HepG2 (cell line): Measurements from ENCODE around the gene BABAM1. TPM values are rescaled to one million over a fixed set of nuclear protein-coding genes. Genes with fewer than 3 reads are reported as not detected.

Experiments
- ADNP ChIP-seq: sonication (generic); formaldehyde crosslinking; IDR thresholded peaks from 2 replicates; pipeline ENCODE4 v1.4.0; 2020; ENCODE audit warnings: missing genetic modification reagents
- HDAC2 ChIP-seq: sonication (generic); formaldehyde crosslinking; IDR thresholded peaks from 2 replicates; pipeline ENCODE4 v1.4.0; 2020; ENCODE audit warnings: missing genetic modification reagents
- HNRNPUL1 ChIP-seq: fragments of 200-400 bp; formaldehyde crosslinking; IDR thresholded peaks from 2 replicates; pipeline ENCODE4 v1.6.1; 2017; ENCODE audit warnings: low read depth, mild to moderate bottlenecking, low read length, moderate library complexity
- KAT7 ChIP-seq: IDR thresholded peaks from 2 replicates; pipeline ENCODE4 v1.6.1; 2018; ENCODE audit warnings: borderline replicate concordance, missing compliant biosample characterization
- LCORL ChIP-seq, 2 experiments: fragments of 450-650 bp in 1 of 2; sonication (generic) in 1 of 2; formaldehyde crosslinking in 1 of 2; IDR thresholded peaks; 2 replicates each; pipeline versions ENCODE4 v1.5.0 to v1.6.1; 2017 to 2020; ENCODE audit warnings: antibody characterized with exemption in 1 of 2, missing genetic modification reagents in 1 of 2
- MAFK ChIP-seq, 2 experiments: IDR thresholded peaks in 1 of 2; conservative IDR thresholded peaks in 1 of 2; 2 replicates each; pipeline ENCODE4 v1.6.1; 2011; ENCODE audit warnings: improper control_type of control experiment in 2 of 2, low read length in 2 of 2
- PRMT3 ChIP-seq: sonication (generic); formaldehyde crosslinking; IDR thresholded peaks from 2 replicates; pipeline ENCODE4 v1.8.1; 2022; ENCODE audit warnings: low read depth, mild to moderate bottlenecking, moderate library complexity, missing genetic modification reagents, borderline replicate concordance
- SOX13 ChIP-seq, 3 experiments: fragments of 450-650 bp in 1 of 3; sonication (generic) in 1 of 3; formaldehyde crosslinking in 1 of 3; IDR thresholded peaks in 2 of 3; conservative IDR thresholded peaks in 1 of 3; 2 replicates each; pipeline versions ENCODE4 v1.5.0 to v1.6.1; 2016 to 2020; ENCODE audit warnings: antibody characterized with exemption in 1 of 3, mild to moderate bottlenecking in 1 of 3, missing compliant biosample characterization in 1 of 3, missing genetic modification reagents in 1 of 3, moderate library complexity in 1 of 3
- SP5 ChIP-seq: IDR thresholded peaks from 2 replicates; pipeline ENCODE4 v1.6.1; 2016; ENCODE audit warnings: low read depth, borderline replicate concordance
- SRY ChIP-seq: sonication (generic); formaldehyde crosslinking; IDR thresholded peaks from 2 replicates; pipeline ENCODE4 v1.8.0; 2022; ENCODE audit warnings: mild to moderate bottlenecking, missing genetic modification reagents
- TBL1XR1 ChIP-seq: fragments of 150-350 bp; IDR thresholded peaks from 2 replicates; pipeline ENCODE4 v1.6.1; 2014; ENCODE audit warnings: borderline replicate concordance, low read length; ENCODE audit not compliant: partially characterized antibody
- TOE1 ChIP-seq: sonication (generic); formaldehyde crosslinking; IDR thresholded peaks from 2 replicates; pipeline ENCODE4 v1.4.0; 2020; ENCODE audit warnings: mild to moderate bottlenecking, missing genetic modification reagents
- YY1 ChIP-seq: IDR thresholded peaks from 2 replicates; pipeline ENCODE4 v1.6.1; 2011; ENCODE audit warnings: low read length, low read depth, moderate library complexity, mild to moderate bottlenecking; ENCODE audit not compliant: insufficient read depth, insufficient replicate concordance
- ZBTB1 ChIP-seq: sonication (generic); formaldehyde crosslinking; IDR thresholded peaks from 2 replicates; pipeline ENCODE4 v1.4.0; 2020; ENCODE audit warnings: missing genetic modification reagents, borderline replicate concordance
- ZBTB8A ChIP-seq: sonication (generic); formaldehyde crosslinking; IDR thresholded peaks from 2 replicates; pipeline ENCODE4 v1.4.0; 2020; ENCODE audit warnings: mild to moderate bottlenecking, low read depth, missing genetic modification reagents, borderline replicate concordance
- ZC3H13 ChIP-seq: sonication (generic); formaldehyde crosslinking; IDR thresholded peaks from 2 replicates; pipeline ENCODE4 v1.8.1; 2023; ENCODE audit warnings: mild to moderate bottlenecking, missing genetic modification reagents, moderate library complexity
- ZMAT3 ChIP-seq: sonication (generic); formaldehyde crosslinking; conservative IDR thresholded peaks from 2 replicates; pipeline ENCODE4 v1.7.0; 2021; ENCODE audit warnings: missing genetic modification reagents
- ZNF10 ChIP-seq: sonication (generic); formaldehyde crosslinking; IDR thresholded peaks from 2 replicates; pipeline ENCODE4 v1.4.0; 2020; ENCODE audit warnings: mild to moderate bottlenecking, low read depth, missing genetic modification reagents, borderline replicate concordance
- ZNF101 ChIP-seq: sonication (generic); formaldehyde crosslinking; IDR thresholded peaks from 2 replicates; pipeline ENCODE4 v1.4.0; 2020; ENCODE audit warnings: mild to moderate bottlenecking, low read depth, missing genetic modification reagents, borderline replicate concordance
- ZNF225 ChIP-seq: sonication (generic); formaldehyde crosslinking; IDR thresholded peaks from 2 replicates; pipeline ENCODE4 v1.4.0; 2020; ENCODE audit warnings: mild to moderate bottlenecking, missing genetic modification reagents
- ZNF430 ChIP-seq: sonication (generic); formaldehyde crosslinking; IDR thresholded peaks from 2 replicates; pipeline ENCODE4 v1.9.0; 2021; ENCODE audit warnings: mild to moderate bottlenecking, missing genetic modification reagents
- ZNF703 ChIP-seq: sonication (generic); formaldehyde crosslinking; IDR thresholded peaks from 2 replicates; pipeline ENCODE4 v1.5.1; 2020; ENCODE audit warnings: missing genetic modification reagents, mild to moderate bottlenecking, moderate library complexity, borderline replicate concordance
- polyA plus RNA-seq, 8 experiments: library from polyadenylated mRNA; depleted of rRNA in 3 of 8; stranded (reverse) in 7 of 8; unstranded in 1 of 8; fragments of >200 nt; fragmentation: Illumina TruSeq in 4 of 8; extraction: Trizol in 4 of 8; gene quantifications; 2 replicates each; pipeline versions ENCODE4 v1.2.1 to v1.2.3, GENCODE V29; 2011 to 2016; ENCODE audit warnings: low read depth in 4 of 8, missing spikeins in 1 of 8, mixed read lengths in 1 of 8; ENCODE audit not compliant: insufficient read depth in 1 of 8
- total RNA-seq, 5 experiments: library from RNA; depleted of rRNA; stranded (reverse); fragments of >200 nt; fragmentation: Illumina TruSeq; extraction: Trizol; gene quantifications; 2 replicates each; pipeline ENCODE4 v1.2.3, GENCODE V29; 2016; ENCODE audit warnings: low read depth in 1 of 5
- TF ChIP-seq, protein P1 (sequence below): IDR thresholded peaks from 2 replicates; pipeline ENCODE4 v1.6.1; 2016; ENCODE audit warnings: low read depth, borderline replicate concordance
- TF ChIP-seq, protein P2 (sequence below): sonication (generic); formaldehyde crosslinking; IDR thresholded peaks from 2 replicates; pipeline ENCODE4 v1.5.0; 2020; ENCODE audit warnings: missing genetic modification reagents
- TF ChIP-seq, protein P3 (sequence below): sonication (generic); formaldehyde crosslinking; IDR thresholded peaks from 2 replicates; pipeline ENCODE4 v1.4.0; 2020; ENCODE audit warnings: missing genetic modification reagents, borderline replicate concordance

The BABAM1 gene
- total and polyA plus RNA-seq, 2 of the 13 experiments (the other 11 are each of a cell fraction or from before 2014, with no cell fraction given) = 70.0 to 82.0 TPM

DNA sequence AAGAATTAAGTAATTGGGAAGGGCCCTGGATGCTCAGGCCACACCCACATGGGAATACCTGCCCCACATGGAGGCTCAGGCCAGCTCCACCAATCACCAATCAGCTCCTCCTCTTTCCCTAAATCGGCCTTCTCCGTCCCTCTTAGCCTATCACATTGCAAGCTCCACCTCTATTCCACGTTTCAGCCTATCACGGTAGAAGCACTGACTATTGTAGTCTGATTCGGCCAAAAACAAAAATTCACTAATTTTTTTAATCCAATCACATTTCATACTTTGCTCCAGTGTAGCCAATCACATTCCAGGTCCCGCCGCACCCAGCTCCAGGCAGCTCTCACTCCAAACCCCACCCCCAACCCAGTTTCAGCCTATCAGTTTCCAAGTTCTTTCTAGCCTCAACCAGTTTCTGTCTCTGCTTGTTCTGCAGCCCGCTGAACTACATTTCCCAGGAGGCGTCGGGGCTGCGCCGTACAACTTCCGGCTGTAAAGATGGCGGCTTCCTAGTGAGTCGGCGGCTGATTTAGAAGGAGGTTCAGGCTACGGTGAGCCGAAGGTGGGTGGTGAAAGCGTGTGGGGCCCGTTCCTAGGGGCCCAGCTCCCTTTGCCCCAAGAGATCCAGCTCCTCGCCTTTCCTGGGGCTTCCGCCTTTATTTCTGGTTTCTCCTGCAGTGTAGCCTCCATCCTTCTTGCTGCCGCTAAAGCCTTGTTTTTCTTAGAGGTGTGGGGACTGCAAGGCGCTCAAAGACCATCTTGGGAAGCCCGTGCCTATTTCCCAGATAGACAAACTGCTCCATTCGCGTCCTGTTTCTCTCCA is at the start of gene BABAM1 (continued):
- TF ChIP-seq TOE1 (CRISPR knock-in tag) = no peak
- no peak for TF ChIP-seq ZNF703
- no peak for TF ChIP-seq ZNF10 (CRISPR knock-in tag)
- TF ChIP-seq YY1 = peak; percentile 98
- TF ChIP-seq PRMT3 (CRISPR knock-in tag) = no peak
- no peak for TF ChIP-seq MAFK (conservative IDR thresholded peaks at IDR 0.05 in 1 of 2, IDR thresholded peaks at IDR 0.05 in 1 of 2; ENCODE audit: low read length in 2 of 2)
- no peak for TF ChIP-seq ADNP (CRISPR knock-in tag)
- TF ChIP-seq SP5 = peak; percentile 53; the same call in 1 of the 2 replicates
- no peak for TF ChIP-seq ZBTB1 (CRISPR knock-in tag)
- no peak for TF ChIP-seq ZMAT3 (CRISPR knock-in tag)
- TF ChIP-seq, protein P1, sequence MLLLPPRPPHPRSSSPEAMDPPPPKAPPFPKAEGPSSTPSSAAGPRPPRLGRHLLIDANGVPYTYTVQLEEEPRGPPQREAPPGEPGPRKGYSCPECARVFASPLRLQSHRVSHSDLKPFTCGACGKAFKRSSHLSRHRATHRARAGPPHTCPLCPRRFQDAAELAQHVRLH = no peak
- TF ChIP-seq ZBTB8A (CRISPR knock-in tag) = no peak
- peak; percentile 95 for TF ChIP-seq LCORL (IDR thresholded peaks at IDR 0.05)
- TF ChIP-seq LCORL (CRISPR knock-in tag; IDR thresholded peaks at IDR 0.05) = no peak
- no peak for TF ChIP-seq ZNF101 (CRISPR knock-in tag)
- TF ChIP-seq KAT7 (CRISPR knock-in tag) = peak; percentile 61; the same call in 1 of the 2 replicates
- no peak for TF ChIP-seq ZC3H13
- TF ChIP-seq HDAC2 (CRISPR knock-in tag) = peak; percentile 53; the same call in 1 of the 2 replicates
- TF ChIP-seq, protein P2, sequence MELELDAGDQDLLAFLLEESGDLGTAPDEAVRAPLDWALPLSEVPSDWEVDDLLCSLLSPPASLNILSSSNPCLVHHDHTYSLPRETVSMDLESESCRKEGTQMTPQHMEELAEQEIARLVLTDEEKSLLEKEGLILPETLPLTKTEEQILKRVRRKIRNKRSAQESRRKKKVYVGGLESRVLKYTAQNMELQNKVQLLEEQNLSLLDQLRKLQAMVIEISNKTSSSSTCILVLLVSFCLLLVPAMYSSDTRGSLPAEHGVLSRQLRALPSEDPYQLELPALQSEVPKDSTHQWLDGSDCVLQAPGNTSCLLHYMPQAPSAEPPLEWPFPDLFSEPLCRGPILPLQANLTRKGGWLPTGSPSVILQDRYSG = no peak
- no peak for TF ChIP-seq HNRNPUL1
- TF ChIP-seq SRY (CRISPR knock-in tag) = no peak
- 0 out of 2 replicates have a peak, but pooled peaks have one; percentile 33 for TF ChIP-seq ZNF430 (CRISPR knock-in tag)
- TF ChIP-seq ZNF225 (CRISPR knock-in tag) = no peak
- TF ChIP-seq, protein P3, sequence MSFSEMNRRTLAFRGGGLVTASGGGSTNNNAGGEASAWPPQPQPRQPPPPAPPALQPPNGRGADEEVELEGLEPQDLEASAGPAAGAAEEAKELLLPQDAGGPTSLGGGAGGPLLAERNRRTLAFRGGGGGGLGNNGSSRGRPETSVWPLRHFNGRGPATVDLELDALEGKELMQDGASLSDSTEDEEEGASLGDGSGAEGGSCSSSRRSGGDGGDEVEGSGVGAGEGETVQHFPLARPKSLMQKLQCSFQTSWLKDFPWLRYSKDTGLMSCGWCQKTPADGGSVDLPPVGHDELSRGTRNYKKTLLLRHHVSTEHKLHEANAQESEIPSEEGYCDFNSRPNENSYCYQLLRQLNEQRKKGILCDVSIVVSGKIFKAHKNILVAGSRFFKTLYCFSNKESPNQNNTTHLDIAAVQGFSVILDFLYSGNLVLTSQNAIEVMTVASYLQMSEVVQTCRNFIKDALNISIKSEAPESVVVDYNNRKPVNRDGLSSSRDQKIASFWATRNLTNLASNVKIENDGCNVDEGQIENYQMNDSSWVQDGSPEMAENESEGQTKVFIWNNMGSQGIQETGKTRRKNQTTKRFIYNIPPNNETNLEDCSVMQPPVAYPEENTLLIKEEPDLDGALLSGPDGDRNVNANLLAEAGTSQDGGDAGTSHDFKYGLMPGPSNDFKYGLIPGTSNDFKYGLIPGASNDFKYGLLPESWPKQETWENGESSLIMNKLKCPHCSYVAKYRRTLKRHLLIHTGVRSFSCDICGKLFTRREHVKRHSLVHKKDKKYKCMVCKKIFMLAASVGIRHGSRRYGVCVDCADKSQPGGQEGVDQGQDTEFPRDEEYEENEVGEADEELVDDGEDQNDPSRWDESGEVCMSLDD (CRISPR knock-in tag) = no peak
- no peak for TF ChIP-seq SOX13 (IDR thresholded peaks at IDR 0.05)
- peak in 1 of 2 experiments; percentile 45; a peak in 1 of 4 replicates for TF ChIP-seq SOX13 (CRISPR knock-in tag; conservative IDR thresholded peaks at IDR 0.05 in 1 of 2, IDR thresholded peaks at IDR 0.05 in 1 of 2)
- peak; percentile 33 for TF ChIP-seq TBL1XR1
